Uterus (tissue), 4 donors: ENCODE measurements around the gene VAT1. TPM values are rescaled to one million over a fixed set of nuclear protein-coding genes. Genes with fewer than 3 reads are reported as not detected.
"Not testable (repeated sequence)": the region's sequence is repeated elsewhere in the genome, so short reads cannot be mapped to it uniquely, and the experiment has no call there.

Experiments used
- DNase-seq, 2 donors: peaks; one replicate each; pipeline ENCODE4 v3.0.0-alpha.2; 2019 to 2020
- H3K27ac ChIP-seq, 2 donors: fragments of 200-600 bp; sonication (generic); 1 replicate in 1 of 2; 2 replicates in 1 of 2; pipeline ENCODE4 v1.5.1; 2016 to 2018
- H3K27me3 ChIP-seq, 2 donors: fragments of 200-600 bp; sonication (generic); one replicate each; pipeline ENCODE4 v1.5.1; 2018 to 2019; ENCODE audit warnings: control low read depth in 1 of 2
- H3K36me3 ChIP-seq, 2 donors: fragments of 200-600 bp; sonication (generic); one replicate each; pipeline ENCODE4 v1.5.1; 2019; ENCODE audit warnings: control low read depth in 1 of 2
- H3K4me1 ChIP-seq, 2 donors: fragments of 200-600 bp; sonication (generic); one replicate each; pipeline ENCODE4 v1.5.1; 2018 to 2019; ENCODE audit warnings: control low read depth in 1 of 2
- H3K4me3 ChIP-seq, 2 donors: fragments of 200-600 bp; sonication (generic); 1 replicate in 1 of 2; 2 replicates in 1 of 2; pipeline ENCODE4 v1.5.1; 2018 to 2019; ENCODE audit warnings: mild to moderate bottlenecking in 1 of 2
- H3K9me3 ChIP-seq, 2 donors: fragments of 200-600 bp; sonication (generic); one replicate each; pipeline ENCODE4 v1.5.1; 2019; ENCODE audit warnings: control low read depth in 1 of 2
- CTCF ChIP-seq, 4 experiments: fragments of 200-600 bp in 2 of 4; fragments of 450-650 bp in 2 of 4; sonication (generic) in 2 of 4; IDR thresholded peaks; one replicate each; pipeline ENCODE4 v1.5.1; 2016 to 2019; ENCODE audit warnings: antibody characterized with exemption in 4 of 4, mild to moderate bottlenecking in 2 of 4, moderate library complexity in 1 of 4
- POLR2A ChIP-seq, 2 donors: fragments of 450-650 bp; IDR thresholded peaks; one replicate each; pipeline ENCODE4 v1.6.1; 2016; ENCODE audit warnings: antibody characterized with exemption in 2 of 2, mild to moderate bottlenecking in 1 of 2, moderate library complexity in 1 of 2
- intact Hi-C: fragments of 100-400 bp; cut with DNase I; formaldehyde crosslinking; loops from one replicate; pipeline ENCODE4 v1.15.1; 2023; ENCODE audit warnings: low total_unique reads
- total RNA-seq, 4 donors: library from RNA; depleted of rRNA in 3 of 4; stranded (reverse); fragments of >200 nt in 3 of 4; gene quantifications; one replicate each; pipeline versions ENCODE4 v1.1.0 to v1.2.4, GENCODE V29; 2014 to 2023
- donor health status: DM: yes; HTN: yes; CAD: no.

VAT1 gene
- total RNA-seq, 4 donors from 2014 or later, result 59.5 to 187 (median 152) TPM

GRCh38 chr17:43068570-43069367, 46.6 kb upstream of the VAT1 start:
- no peak overlapping the region for H3K27ac ChIP-seq
- H3K9me3 ChIP-seq, result no peaks in the 10 kb centered on the region
- DNase-seq, result no peak
- no peaks in the 10 kb centered on the region for H3K4me1 ChIP-seq
- H3K36me3 ChIP-seq, result no peaks in the 10 kb centered on the region
- intact Hi-C loops, result no loop called here
- no peaks in the 10 kb centered on the region for H3K27me3 ChIP-seq
- TF ChIP-seq CTCF (IDR thresholded peaks at IDR 0.05) (no peak), POLR2A (IDR thresholded peaks at IDR 0.05) (no peak)
- no peak overlapping the region for H3K4me3 ChIP-seq

- Histone ChIP-seq H3K4me3 (no peak overlapping the region), H3K36me3 (no peaks in the 10 kb centered on the region), H3K4me1 (no peaks in the 10 kb centered on the region), H3K27ac (no peak overlapping the region), H3K27me3 (no peaks in the 10 kb centered on the region), H3K9me3 (no peaks in the 10 kb centered on the region)
- TF ChIP-seq CTCF (IDR thresholded peaks at IDR 0.05) (no peak), POLR2A (IDR thresholded peaks at IDR 0.05) (no peak)
- intact Hi-C loops, result no loop called here
- no peak for DNase-seq
These were observed 40.9 kb upstream of the VAT1 start for GRCh38 chr17:43062984-43063638.

GRCh38 chr17:43056051-43056450, 33.9 kb upstream of the VAT1 start:
- Histone ChIP-seq H3K9me3 (no peaks in the 10 kb centered on the region), H3K4me3 (no peak overlapping the region), H3K4me1 (no peaks in the 10 kb centered on the region), H3K27ac (no peak overlapping the region), H3K36me3 (no peaks in the 10 kb centered on the region), H3K27me3 (no peaks in the 10 kb centered on the region)
- TF ChIP-seq POLR2A (IDR thresholded peaks at IDR 0.05) (no peak), CTCF (IDR thresholded peaks at IDR 0.05) (no peak)
- intact Hi-C loops, result no loop called here
- no peak for DNase-seq

- H3K4me1 ChIP-seq, H3K9me3 ChIP-seq, H3K27me3 ChIP-seq, DNase-seq, H3K4me3 ChIP-seq, H3K27ac ChIP-seq, intact Hi-C loops, H3K36me3 ChIP-seq: not testable (repeated sequence)
These were observed 30.8 kb upstream of the VAT1 start for GRCh38 chr17:43053008-43053407.

- Histone ChIP-seq H3K27me3 (no peaks in the 10 kb centered on the region), H3K4me3 (no peak overlapping the region), H3K4me1 (no peaks in the 10 kb centered on the region), H3K9me3 (no peaks in the 10 kb centered on the region), H3K36me3 (no peaks in the 10 kb centered on the region), H3K27ac (no peak overlapping the region)
- intact Hi-C loops, result no loop called here
- TF ChIP-seq POLR2A (IDR thresholded peaks at IDR 0.05) (no peak), CTCF (IDR thresholded peaks at IDR 0.05) (no peak)
- DNase-seq, result no peak
These were observed 29.8 kb upstream of the VAT1 start for GRCh38 chr17:43051969-43052368.
